H1 (cell line): Measurements from ENCODE around the gene CRHR1. TPM values are rescaled to one million over a fixed set of nuclear protein-coding genes. Genes with fewer than 3 reads are reported as not detected.

Source experiments
- CTCF ChIA-PET: fragments of 300-600 bp; sonication (Branson Sonifier 250); formaldehyde crosslinking; loops from one replicate; lab custom pipeline; 2021; ENCODE audit not compliant: partially characterized antibody; lab: Charles Lee
- POLR2A ChIA-PET: fragments of 300-600 bp; sonication (Branson Sonifier 250); formaldehyde crosslinking; loops from one replicate; lab custom pipeline; 2021; ENCODE audit warnings: inconsistent platforms; ENCODE audit not compliant: partially characterized antibody; lab: Charles Lee
- DNase-seq, 2 experiments: peaks; one replicate each; pipeline versions ENCODE4 v3.0.0 to v3.0.0-alpha.2; 2010 to 2022; ENCODE audit warnings: low spot score in 2 of 2, low read depth in 1 of 2, mixed read lengths in 1 of 2
- FAIRE-seq: peaks from 2 replicates; lab custom pipeline; 2011; peaks lifted over from hg19 to GRCh38; lab: Jason Lieb, UNC
- H2AFZ ChIP-seq: 2 replicates; pipeline ENCODE4 v1.8.1; 2012; ENCODE audit warnings: low read length, inconsistent platforms
- H2AK5ac ChIP-seq: 2 replicates; pipeline ENCODE4 v1.6.1; 2013; ENCODE audit warnings: low read depth, low read length
- H2BK120ac ChIP-seq: replicated peaks from 2 replicates; pipeline ENCODE3; 2013; ENCODE audit warnings: low read depth, low read length, inconsistent platforms
- H2BK12ac ChIP-seq: 2 replicates; pipeline ENCODE4 v1.6.1; 2013; ENCODE audit warnings: low read depth, low read length
- H2BK15ac ChIP-seq: 2 replicates; pipeline ENCODE4 v1.6.1; 2013; ENCODE audit warnings: low read length
- H2BK20ac ChIP-seq: 2 replicates; pipeline ENCODE4 v1.6.1; 2013; ENCODE audit warnings: low read length
- H2BK5ac ChIP-seq: 2 replicates; pipeline ENCODE4 v1.6.1; 2013; ENCODE audit warnings: low read depth, low read length
- H3K14ac ChIP-seq: 2 replicates; pipeline ENCODE4 v1.6.1; 2013; ENCODE audit warnings: inconsistent platforms; ENCODE audit not compliant: insufficient read length
- H3K18ac ChIP-seq: 2 replicates; pipeline ENCODE4 v1.6.1; 2013; ENCODE audit warnings: low read length; ENCODE audit errors: extremely low read depth
- H3K23ac ChIP-seq: 2 replicates; pipeline ENCODE4 v1.6.1; 2013; ENCODE audit warnings: inconsistent platforms; ENCODE audit not compliant: insufficient read length
- H3K23me2 ChIP-seq: 2 replicates; pipeline ENCODE4 v1.6.1; 2013; ENCODE audit warnings: low read depth, low read length
- H3K27ac ChIP-seq: 2 replicates; pipeline ENCODE4 v1.6.1; 2011; ENCODE audit warnings: low read depth, low read length, inconsistent platforms
- H3K27me3 ChIP-seq, 4 experiments: replicated peaks in 1 of 4; 1 replicate in 1 of 4; 2 replicates in 3 of 4; pipeline versions ENCODE4 v1.6.1 to v1.8.1; 2011 to 2013; ENCODE audit warnings: low read length in 3 of 4, mild to moderate bottlenecking in 3 of 4, inconsistent platforms in 2 of 4, mixed read lengths in 2 of 4, moderate library complexity in 1 of 4; ENCODE audit not compliant: control insufficient read depth in 3 of 4, insufficient read depth in 3 of 4; ENCODE audit errors: extremely low read depth in 1 of 4
- H3K36me3 ChIP-seq, 4 experiments: 2 replicates each; pipeline versions ENCODE4 v1.6.1 to v1.8.1; 2011 to 2013; ENCODE audit warnings: mild to moderate bottlenecking in 4 of 4, low read length in 3 of 4, moderate library complexity in 2 of 4, control low read depth in 1 of 4, inconsistent platforms in 1 of 4; ENCODE audit not compliant: insufficient read depth in 4 of 4, control insufficient read depth in 2 of 4
- H3K4ac ChIP-seq: replicated peaks from 2 replicates; pipeline ENCODE3; 2013; ENCODE audit warnings: low read length, low read depth, mixed read lengths, inconsistent platforms; ENCODE audit not compliant: insufficient read length
- H3K4me1 ChIP-seq, 4 experiments: replicated peaks in 1 of 4; 1 replicate in 1 of 4; 2 replicates in 3 of 4; pipeline versions ENCODE4 v1.6.1 to v1.8.1; 2011 to 2013; ENCODE audit warnings: low read length in 3 of 4, inconsistent platforms in 2 of 4, mixed read lengths in 1 of 4; ENCODE audit not compliant: insufficient read depth in 4 of 4, control insufficient read depth in 3 of 4
- H3K4me2 ChIP-seq, 2 experiments: 2 replicates each; pipeline versions ENCODE4 v1.6.1 to v1.8.1; 2011 to 2013; ENCODE audit warnings: low read depth in 2 of 2, low read length in 2 of 2, control low read depth in 1 of 2, inconsistent platforms in 1 of 2, mild to moderate bottlenecking in 1 of 2; ENCODE audit not compliant: insufficient read depth in 1 of 2
- H3K4me3 ChIP-seq, 4 experiments: fragments of 200-600, 300-600 bp in 1 of 4; sonication (generic), shearing (Covaris generic), sonication (Bioruptor Twin) in 1 of 4; 2 replicates each; pipeline versions ENCODE4 v1.5.1 to v1.8.1; 2011 to 2016; ENCODE audit warnings: low read length in 4 of 4, low read depth in 3 of 4, control low read depth in 2 of 4, inconsistent platforms in 2 of 4, mild to moderate bottlenecking in 2 of 4, mixed read lengths in 1 of 4, moderate library complexity in 1 of 4; ENCODE audit not compliant: insufficient read depth in 2 of 4; ENCODE audit errors: extremely low read depth in 1 of 4
- H3K56ac ChIP-seq: replicated peaks from 2 replicates; pipeline ENCODE3; 2013; ENCODE audit warnings: low read depth, mild to moderate bottlenecking, mixed read lengths, low read length, inconsistent platforms; ENCODE audit not compliant: insufficient read length
- H3K79me1 ChIP-seq: 2 replicates; pipeline ENCODE4 v1.6.1; 2013; ENCODE audit warnings: low read depth, low read length, control low read depth
- H3K79me2 ChIP-seq, 2 experiments: 2 replicates each; pipeline versions ENCODE4 v1.6.1 to v1.8.1; 2012 to 2013; ENCODE audit warnings: low read length in 2 of 2, mild to moderate bottlenecking in 2 of 2, inconsistent platforms in 1 of 2; ENCODE audit not compliant: insufficient read depth in 2 of 2, control insufficient read depth in 1 of 2
- H3K9ac ChIP-seq, 4 experiments: replicated peaks in 1 of 4; 1 replicate in 1 of 4; 2 replicates in 3 of 4; pipeline versions ENCODE4 v1.6.1 to v1.8.1; 2011 to 2013; ENCODE audit warnings: low read depth in 3 of 4, low read length in 3 of 4, control low read depth in 2 of 4, mild to moderate bottlenecking in 2 of 4, moderate library complexity in 2 of 4, inconsistent platforms in 1 of 4; ENCODE audit errors: extremely low read depth in 1 of 4
- H3K9me3 ChIP-seq, 2 experiments: 2 replicates each; pipeline versions ENCODE4 v1.6.1 to v1.8.1; 2012 to 2013; ENCODE audit warnings: mild to moderate bottlenecking in 2 of 2, moderate library complexity in 2 of 2, control low read depth in 1 of 2, inconsistent platforms in 1 of 2, low read depth in 1 of 2, low read length in 1 of 2, mixed read lengths in 1 of 2; ENCODE audit not compliant: insufficient read depth in 2 of 2
- H4K20me1 ChIP-seq, 2 experiments: replicated peaks in 1 of 2; 2 replicates each; pipeline versions ENCODE3 to v1.8.1; 2011 to 2013; ENCODE audit warnings: inconsistent platforms in 2 of 2, low read length in 2 of 2, mild to moderate bottlenecking in 1 of 2; ENCODE audit not compliant: insufficient read depth in 2 of 2, control insufficient read depth in 1 of 2
- H4K5ac ChIP-seq: 2 replicates; pipeline ENCODE4 v1.6.1; 2013; ENCODE audit warnings: low read length, low read depth, mixed read lengths, inconsistent platforms; ENCODE audit not compliant: insufficient read length
- H4K8ac ChIP-seq: 2 replicates; pipeline ENCODE4 v1.8.0; 2013; ENCODE audit warnings: mild to moderate bottlenecking, moderate library complexity, low read length, inconsistent platforms; ENCODE audit not compliant: insufficient read depth; ENCODE audit errors: extremely low read depth
- H4K91ac ChIP-seq: replicated peaks from 2 replicates; pipeline ENCODE3; 2013; ENCODE audit warnings: low read length, mixed read lengths, inconsistent platforms; ENCODE audit not compliant: insufficient read length
- ASH2L ChIP-seq: fragments of 200-600, 300-600 bp; sonication (generic); IDR thresholded peaks from one replicate; pipeline ENCODE4 v1.7.1; 2017; ENCODE audit warnings: low read length
- CHD2 ChIP-seq: IDR thresholded peaks from 2 replicates; pipeline ENCODE4 v1.6.1; 2012; ENCODE audit warnings: low read length, improper control_type of control experiment
- EZH2 ChIP-seq: fragments of 200-600 bp; sonication (generic); IDR thresholded peaks from 2 replicates; pipeline ENCODE4 v1.7.1; 2012; ENCODE audit warnings: low read depth, mild to moderate bottlenecking, moderate library complexity, low read length, inconsistent platforms; ENCODE audit not compliant: severe bottlenecking
- FOSL1 ChIP-seq: IDR thresholded peaks from 2 replicates; pipeline ENCODE4 v1.6.1; 2011; ENCODE audit warnings: mild to moderate bottlenecking, low read depth, low read length, moderate library complexity; ENCODE audit not compliant: insufficient read depth
- GABPA ChIP-seq: IDR thresholded peaks from 2 replicates; pipeline ENCODE4 v1.6.1; 2011; ENCODE audit warnings: mild to moderate bottlenecking, low read length, moderate library complexity, borderline replicate concordance; ENCODE audit not compliant: insufficient read depth
- RNF2 ChIP-seq: fragments of 200-900, 300-1000 bp; sonication (generic); IDR thresholded peaks from 2 replicates; pipeline ENCODE4 v1.7.1; 2016; ENCODE audit warnings: borderline replicate concordance, low read depth, mild to moderate bottlenecking, antibody characterized with exemption, low read length; ENCODE audit not compliant: poor library complexity, severe bottlenecking; ENCODE audit errors: missing control alignments
- SIN3A ChIP-seq, 2 experiments: IDR thresholded peaks in 1 of 2; conservative IDR thresholded peaks in 1 of 2; 2 replicates each; pipeline ENCODE4 v1.6.1; 2011 to 2012; ENCODE audit warnings: low read length in 2 of 2, improper control_type of control experiment in 1 of 2, low read depth in 1 of 2, mild to moderate bottlenecking in 1 of 2
- SUZ12 ChIP-seq: fragments of 200-600 bp; sonication (generic); IDR thresholded peaks from 2 replicates; pipeline ENCODE4 v1.6.1; 2012; ENCODE audit warnings: mild to moderate bottlenecking, inconsistent platforms, low read length, moderate library complexity, mixed read lengths
- TBP ChIP-seq: IDR thresholded peaks from 2 replicates; pipeline ENCODE4 v1.6.1; 2011; ENCODE audit warnings: low read depth, low read length, improper control_type of control experiment
- WGBS, 2 experiments: shearing (Covaris generic) in 1 of 2; methylation state at CpG; one replicate each; pipeline versions ENCODE4 v1.1.6 to v1.1.7; 2013 to 2015; ENCODE audit warnings: low lambda C conversion rate in 2 of 2, mixed read lengths in 2 of 2, inconsistent platforms in 1 of 2, low coverage in 1 of 2, missing lambda C conversion rate in 1 of 2; ENCODE audit not compliant: insufficient replicate concordance in 2 of 2, insufficient coverage in 1 of 2, insufficient read length in 1 of 2; ENCODE audit errors: extremely low coverage in 1 of 2, missing lambda C conversion rate in 1 of 2; 5-methylcytosine and 5-hydroxymethylcytosine counted together
- polyA plus RNA-seq, 7 experiments: library from polyadenylated mRNA; depleted of rRNA in 3 of 7; stranded (reverse) in 5 of 7; unstranded in 2 of 7; fragments of >200 nt in 5 of 7; fragments of 200-250 nt in 2 of 7; gene quantifications; 1 replicate in 5 of 7; 2 replicates in 1 of 7; 4 replicates in 1 of 7; pipeline versions ENCODE4 v1.2.1 to v1.2.3, GENCODE V29; 2011 to 2013; ENCODE audit warnings: missing spikeins in 2 of 7, mixed read lengths in 2 of 7
- total RNA-seq: library from RNA; stranded (reverse); fragmentation: NEBNext Ultra II Directional; extraction: Animal tissue kit (Norgen Biotek cat#: 25700); gene quantifications from 2 replicates; pipeline ENCODE4 v1.2.1, GENCODE V29; 2021

CRHR1 gene
- total and polyA plus RNA-seq, 2 of the 8 experiments (the other 6 are each of a cell fraction or from before 2014, with no cell fraction given): 0.56 to 1.7 TPM

DNA sequence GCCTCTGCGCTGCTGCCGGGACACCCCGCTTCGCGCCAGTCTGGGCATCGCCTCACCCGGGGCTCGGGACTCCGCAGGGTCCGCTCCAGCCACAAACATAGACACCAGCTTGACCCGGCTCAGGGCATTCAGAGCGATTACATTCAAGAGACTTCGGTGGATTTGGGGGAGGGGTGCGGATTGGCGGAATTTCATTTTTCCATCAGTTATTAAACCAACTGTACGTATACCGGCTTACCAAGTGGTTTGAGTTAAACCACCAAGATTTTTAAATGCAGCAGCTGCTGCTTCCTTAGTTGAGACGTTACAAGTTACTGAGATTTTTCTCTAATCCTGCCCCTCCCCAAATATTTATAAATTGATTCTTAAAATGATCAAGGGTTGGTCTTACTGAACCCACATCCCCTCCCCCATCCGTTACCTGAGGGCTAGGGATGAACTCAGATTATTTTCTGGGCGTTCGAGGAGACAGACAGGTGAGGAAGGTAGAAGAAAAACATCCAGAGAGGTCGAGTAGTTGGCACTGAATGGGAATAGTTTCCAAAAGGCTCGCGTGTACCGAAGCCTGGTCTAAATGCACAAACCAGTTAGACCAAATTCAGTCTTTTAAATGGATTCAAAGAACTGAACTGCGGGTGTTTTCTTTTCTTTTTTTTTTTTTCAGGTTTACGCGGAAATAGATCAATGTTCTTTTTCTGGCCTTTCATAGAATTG is 1.5 kb downstream of the CRHR1 start:
- Histone ChIP-seq H2AK5ac (no peak overlapping the region), H3K4me2 (peak overlapping the region; percentile 79 to 96), H2BK12ac (no peak overlapping the region), H2BK15ac (no peak overlapping the region), H2BK20ac (no peak overlapping the region), H3K14ac (no peak overlapping the region), H3K23me2 (peaks cover 16% of the 10 kb centered on the region; the same call in 1 of the 2 replicates), H4K5ac (no peak overlapping the region), H4K20me1 (no peaks in the 10 kb centered on the region), H3K56ac (no peak overlapping the region), H3K4ac (no peak overlapping the region), H3K27me3 (peaks cover 12 to 69% (median 50%) of the 10 kb centered on the region in 4 experiments), H4K91ac (no peak overlapping the region), H3K79me2 (no peaks in the 10 kb centered on the region), H3K27ac (no peak overlapping the region), H3K23ac (no peak overlapping the region), H3K9ac (no peak overlapping the region), H2AFZ (no peak overlapping the region), H3K4me1 (peaks cover 0 to 21% (median 6%) of the 10 kb centered on the region in 4 experiments; a peak in 6 of 7 replicates), H3K9me3 (no peaks in the 10 kb centered on the region), H2BK120ac (no peak overlapping the region), H2BK5ac (no peak overlapping the region), H3K36me3 (no peaks in the 10 kb centered on the region), H3K18ac (no peak overlapping the region), H3K79me1 (no peaks in the 10 kb centered on the region), H4K8ac (no peak overlapping the region), H3K4me3 (peak overlapping the region; percentile 48 to 96 (median 66))
- ChIA-PET CTCF (interaction anchor here (6.0 kb wide), 1 partner anchor 38 kb away, joined by 69 read pairs; no protein-coding TSS in a partner anchor), POLR2A (interaction anchor here (4.2 kb wide), 1 partner anchor 13 kb away, joined by 23 read pairs; no protein-coding TSS in a partner anchor)
- DNase-seq (no peak), FAIRE-seq (peak; percentile 19)
- WGBS, 2 experiments: 17% methylated on average over 28 of the region's 28 CpGs; no CpG with 5 or more reads in 1 of the 2 experiments
- TF ChIP-seq TBP: no peak
- TF ChIP-seq RNF2: peak; percentile 66
- no peak for TF ChIP-seq GABPA
- TF ChIP-seq SUZ12: peak; percentile 92
- TF ChIP-seq SIN3A (conservative IDR thresholded peaks at IDR 0.05 in 1 of 2, IDR thresholded peaks at IDR 0.05 in 1 of 2; ENCODE audit: low read depth in 1 of 2, low read length in 2 of 2): no peak
- TF ChIP-seq ASH2L: no peak
- no peak for TF ChIP-seq CHD2
- peak; percentile 93 for TF ChIP-seq EZH2
- no peak for TF ChIP-seq FOSL1
